Measurements from ENCODE around the gene KRTAP10-4. TPM values are rescaled to one million over a fixed set of nuclear protein-coding genes. Genes with fewer than 3 reads are reported as not detected.
"Not testable (repeated sequence)": the region's sequence is repeated elsewhere in the genome, so short reads cannot be mapped to it uniquely, and the experiment has no call there.

Gene KRTAP10-4
- total RNA-seq, result not detected

GRCh38 chr21:44573630-44574456, at the start of gene KRTAP10-4:
KRTAP10-4 (plus strand) TSS chr21:44573729; CDS start chr21:44573759, 30 bp downstream.
- H3K4me3 ChIP-seq; DNase-seq (ENCODE audit: low spot score in 2 of 2); H3K27ac ChIP-seq; H3K36me3 ChIP-seq; H3K4me1 ChIP-seq; H3K27me3 ChIP-seq: not testable (repeated sequence)
- peaks cover 0 to 51% (median 0%) of the 10 kb centered on the region in 4 donors for H3K9me3 ChIP-seq
- WGBS, 2 donors, result 56 to 62% methylated on average over 16 to 19 of the region's 25 CpGs

GRCh38 chr21:44524414-44525371, 48.8 kb upstream of the KRTAP10-4 start:
- Histone ChIP-seq H3K36me3 (no peaks in the 10 kb centered on the region), H3K4me3 (no peak overlapping the region), H3K4me1 (no peaks in the 10 kb centered on the region), H3K27me3 (no peaks in the 10 kb centered on the region), H3K27ac (no peak overlapping the region), H3K9me3 (no peaks in the 10 kb centered on the region)
- 70 to 80% methylated on average over 2 of the region's 2 CpGs for WGBS, 2 donors
- DNase-seq (ENCODE audit: low spot score in 2 of 2), result no peak
- no peak for TF ChIP-seq CTCF (IDR thresholded peaks at IDR 0.05)
- no peak for TF ChIP-seq EP300 (IDR thresholded peaks at IDR 0.05)
- no peak for TF ChIP-seq POLR2A (IDR thresholded peaks at IDR 0.05)

- WGBS, 2 donors, result 87 to 88% methylated on average over 20 of the region's 20 CpGs
- no peaks in the 10 kb centered on the region for H3K27me3 ChIP-seq
- no peaks in the 10 kb centered on the region for H3K36me3 ChIP-seq
Measured at GRCh38 chr21:44525391-44526095, 48.0 kb upstream of the KRTAP10-4 start.

GRCh38 chr21:44526096-44526997, 47.2 kb upstream of the KRTAP10-4 start:
- H3K9me3 ChIP-seq, result no peaks in the 10 kb centered on the region
- H3K36me3 ChIP-seq, result no peaks in the 10 kb centered on the region
- no peak for TF ChIP-seq CTCF (IDR thresholded peaks at IDR 0.05)
- no peak for TF ChIP-seq EP300 (IDR thresholded peaks at IDR 0.05)
- TF ChIP-seq POLR2A (IDR thresholded peaks at IDR 0.05), result no peak
- DNase-seq (ENCODE audit: low spot score in 2 of 2), result no peak
- H3K27me3 ChIP-seq, result no peaks in the 10 kb centered on the region
- no peak overlapping the region for H3K4me3 ChIP-seq
- WGBS, 2 donors, result 84 to 87% methylated on average over 12 of the region's 12 CpGs
- no peak overlapping the region for H3K27ac ChIP-seq
- H3K4me1 ChIP-seq, result no peaks in the 10 kb centered on the region

More at GRCh38 chr21:44525391-44526095, 48.0 kb upstream of the KRTAP10-4 start:
- Histone ChIP-seq H3K9me3 (no peaks in the 10 kb centered on the region), H3K27ac (no peak overlapping the region), H3K4me3 (no peak overlapping the region), H3K4me1 (no peaks in the 10 kb centered on the region)
- TF ChIP-seq EP300 (IDR thresholded peaks at IDR 0.05), result no peak
- TF ChIP-seq CTCF (IDR thresholded peaks at IDR 0.05), result no peak
- TF ChIP-seq POLR2A (IDR thresholded peaks at IDR 0.05), result no peak
- DNase-seq (ENCODE audit: low spot score in 2 of 2), result no peak
